A549 (cell line): ENCODE measurements around the gene ZNF33B.

Experiments used
- MAZ ChIP-seq: fragments of 150-350 bp; IDR thresholded peaks from 2 replicates; pipeline ENCODE4 v1.6.1; 2014; ENCODE audit warnings: antibody characterized with exemption, low read depth, low read length, borderline replicate concordance
- MYC ChIP-seq: IDR thresholded peaks from 2 replicates; pipeline ENCODE4 v1.6.1; 2012; ENCODE audit warnings: mild to moderate bottlenecking, inconsistent platforms, low read length, improper control_type of control experiment, borderline replicate concordance
- POLR2A ChIP-seq: IDR thresholded peaks from 2 replicates; pipeline ENCODE4 v1.6.1; 2012; ENCODE audit warnings: mild to moderate bottlenecking, low read length
- RAD21 ChIP-seq, 2 experiments: fragments of >200 bp in 1 of 2; sonication (Bioruptor Twin) in 1 of 2; formaldehyde crosslinking in 1 of 2; IDR thresholded peaks in 1 of 2; conservative IDR thresholded peaks in 1 of 2; 2 replicates in 1 of 2; 3 replicates in 1 of 2; pipeline ENCODE4 v1.6.1; 2012 to 2018; ENCODE audit warnings: inconsistent platforms in 1 of 2
- TF ChIP-seq, protein P1 (sequence below): fragments of >200 bp; sonication (Bioruptor Twin); formaldehyde crosslinking; IDR thresholded peaks from 3 replicates; pipeline ENCODE4 v1.5.1; 2016
- TF ChIP-seq, protein P2 (sequence below): fragments of 200-600 bp; sonication (generic); IDR thresholded peaks from 2 replicates; pipeline ENCODE4 v1.6.1; 2016; ENCODE audit warnings: antibody characterized with exemption, mild to moderate bottlenecking, moderate library complexity
- TF ChIP-seq, protein P3 (sequence below): fragments of 450-650 bp; IDR thresholded peaks from 2 replicates; pipeline ENCODE4 v1.6.1; 2014; ENCODE audit warnings: antibody characterized with exemption
- TF ChIP-seq, protein P4 (sequence below): IDR thresholded peaks from 2 replicates; pipeline ENCODE4 v1.6.1; 2012

DNA sequence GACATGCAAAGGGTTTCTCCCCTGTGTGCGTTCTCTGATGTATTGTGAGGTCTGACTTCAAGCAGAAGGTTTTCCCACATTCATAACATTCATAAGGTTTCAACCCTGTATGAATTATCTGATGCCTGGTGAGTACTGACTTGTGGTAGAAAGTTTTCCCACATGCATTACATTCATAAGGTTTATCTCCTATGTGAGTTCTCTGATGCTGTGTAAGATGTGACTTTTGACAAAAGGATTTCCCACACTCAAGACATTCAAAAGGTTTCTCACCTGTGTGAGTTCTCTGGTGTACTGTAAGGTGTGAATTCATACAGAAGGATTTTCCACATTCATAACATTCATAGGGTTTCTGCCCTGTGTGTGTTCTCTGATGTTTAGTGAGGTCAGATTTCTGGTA lies 45.1 kb downstream of the ZNF33B start:
- TF ChIP-seq POLR2A (no peak), MYC (no peak), RAD21 (conservative IDR thresholded peaks at IDR 0.05 in 1 of 2, IDR thresholded peaks at IDR 0.05 in 1 of 2) (no peak), MAZ (no peak)
- TF ChIP-seq, protein P1, sequence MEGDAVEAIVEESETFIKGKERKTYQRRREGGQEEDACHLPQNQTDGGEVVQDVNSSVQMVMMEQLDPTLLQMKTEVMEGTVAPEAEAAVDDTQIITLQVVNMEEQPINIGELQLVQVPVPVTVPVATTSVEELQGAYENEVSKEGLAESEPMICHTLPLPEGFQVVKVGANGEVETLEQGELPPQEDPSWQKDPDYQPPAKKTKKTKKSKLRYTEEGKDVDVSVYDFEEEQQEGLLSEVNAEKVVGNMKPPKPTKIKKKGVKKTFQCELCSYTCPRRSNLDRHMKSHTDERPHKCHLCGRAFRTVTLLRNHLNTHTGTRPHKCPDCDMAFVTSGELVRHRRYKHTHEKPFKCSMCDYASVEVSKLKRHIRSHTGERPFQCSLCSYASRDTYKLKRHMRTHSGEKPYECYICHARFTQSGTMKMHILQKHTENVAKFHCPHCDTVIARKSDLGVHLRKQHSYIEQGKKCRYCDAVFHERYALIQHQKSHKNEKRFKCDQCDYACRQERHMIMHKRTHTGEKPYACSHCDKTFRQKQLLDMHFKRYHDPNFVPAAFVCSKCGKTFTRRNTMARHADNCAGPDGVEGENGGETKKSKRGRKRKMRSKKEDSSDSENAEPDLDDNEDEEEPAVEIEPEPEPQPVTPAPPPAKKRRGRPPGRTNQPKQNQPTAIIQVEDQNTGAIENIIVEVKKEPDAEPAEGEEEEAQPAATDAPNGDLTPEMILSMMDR, result no peak
- TF ChIP-seq, protein P2, sequence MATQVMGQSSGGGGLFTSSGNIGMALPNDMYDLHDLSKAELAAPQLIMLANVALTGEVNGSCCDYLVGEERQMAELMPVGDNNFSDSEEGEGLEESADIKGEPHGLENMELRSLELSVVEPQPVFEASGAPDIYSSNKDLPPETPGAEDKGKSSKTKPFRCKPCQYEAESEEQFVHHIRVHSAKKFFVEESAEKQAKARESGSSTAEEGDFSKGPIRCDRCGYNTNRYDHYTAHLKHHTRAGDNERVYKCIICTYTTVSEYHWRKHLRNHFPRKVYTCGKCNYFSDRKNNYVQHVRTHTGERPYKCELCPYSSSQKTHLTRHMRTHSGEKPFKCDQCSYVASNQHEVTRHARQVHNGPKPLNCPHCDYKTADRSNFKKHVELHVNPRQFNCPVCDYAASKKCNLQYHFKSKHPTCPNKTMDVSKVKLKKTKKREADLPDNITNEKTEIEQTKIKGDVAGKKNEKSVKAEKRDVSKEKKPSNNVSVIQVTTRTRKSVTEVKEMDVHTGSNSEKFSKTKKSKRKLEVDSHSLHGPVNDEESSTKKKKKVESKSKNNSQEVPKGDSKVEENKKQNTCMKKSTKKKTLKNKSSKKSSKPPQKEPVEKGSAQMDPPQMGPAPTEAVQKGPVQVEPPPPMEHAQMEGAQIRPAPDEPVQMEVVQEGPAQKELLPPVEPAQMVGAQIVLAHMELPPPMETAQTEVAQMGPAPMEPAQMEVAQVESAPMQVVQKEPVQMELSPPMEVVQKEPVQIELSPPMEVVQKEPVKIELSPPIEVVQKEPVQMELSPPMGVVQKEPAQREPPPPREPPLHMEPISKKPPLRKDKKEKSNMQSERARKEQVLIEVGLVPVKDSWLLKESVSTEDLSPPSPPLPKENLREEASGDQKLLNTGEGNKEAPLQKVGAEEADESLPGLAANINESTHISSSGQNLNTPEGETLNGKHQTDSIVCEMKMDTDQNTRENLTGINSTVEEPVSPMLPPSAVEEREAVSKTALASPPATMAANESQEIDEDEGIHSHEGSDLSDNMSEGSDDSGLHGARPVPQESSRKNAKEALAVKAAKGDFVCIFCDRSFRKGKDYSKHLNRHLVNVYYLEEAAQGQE, result no peak
- TF ChIP-seq, protein P3, sequence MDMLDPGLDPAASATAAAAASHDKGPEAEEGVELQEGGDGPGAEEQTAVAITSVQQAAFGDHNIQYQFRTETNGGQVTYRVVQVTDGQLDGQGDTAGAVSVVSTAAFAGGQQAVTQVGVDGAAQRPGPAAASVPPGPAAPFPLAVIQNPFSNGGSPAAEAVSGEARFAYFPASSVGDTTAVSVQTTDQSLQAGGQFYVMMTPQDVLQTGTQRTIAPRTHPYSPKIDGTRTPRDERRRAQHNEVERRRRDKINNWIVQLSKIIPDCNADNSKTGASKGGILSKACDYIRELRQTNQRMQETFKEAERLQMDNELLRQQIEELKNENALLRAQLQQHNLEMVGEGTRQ, result no peak
- TF ChIP-seq, protein P4, sequence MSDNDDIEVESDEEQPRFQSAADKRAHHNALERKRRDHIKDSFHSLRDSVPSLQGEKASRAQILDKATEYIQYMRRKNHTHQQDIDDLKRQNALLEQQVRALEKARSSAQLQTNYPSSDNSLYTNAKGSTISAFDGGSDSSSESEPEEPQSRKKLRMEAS, result no peak
